AG04449 (cell line): Measurements from ENCODE around the gene ECM2.

Source experiments
- CTCF ChIA-PET: fragments of 350-600 bp; formaldehyde crosslinking; extraction: SDS; loops from one replicate; lab custom pipeline; 2021; ENCODE audit warnings: antibody characterized with exemption; lab: Yijun Ruan, JAX
- POLR2A ChIA-PET: fragments of 400-600, 350-600 bp; formaldehyde crosslinking; extraction: SDS; loops from one replicate; lab custom pipeline; 2020; ENCODE audit warnings: antibody characterized with exemption, inconsistent platforms; lab: Yijun Ruan, JAX
- DNase-seq: peaks from one replicate; pipeline ENCODE4 v3.0.0-alpha.2; 2010; ENCODE audit warnings: low read depth, low spot score
- H3K4me3 ChIP-seq: 2 replicates; pipeline ENCODE4 v1.5.1; 2011; ENCODE audit warnings: low read depth, mild to moderate bottlenecking, control low read depth, low read length
- TF ChIP-seq, protein P1 (sequence below): IDR thresholded peaks from one replicate; pipeline ENCODE4 v1.5.1; 2011; ENCODE audit warnings: mild to moderate bottlenecking, moderate library complexity, low read length, control low read depth, inconsistent platforms; ENCODE audit not compliant: insufficient read depth; ENCODE audit errors: missing control alignments

Gene ECM2

GRCh38 chr9:92522983-92523970, 12.5 kb downstream of the ECM2 start:
- CTCF ChIA-PET, result interaction anchor here (1.4 kb wide), 1 partner anchor 11 kb away, joined by 3 read pairs; no protein-coding TSS in a partner anchor
- POLR2A ChIA-PET, result no interaction called here
- TF ChIP-seq, protein P1, sequence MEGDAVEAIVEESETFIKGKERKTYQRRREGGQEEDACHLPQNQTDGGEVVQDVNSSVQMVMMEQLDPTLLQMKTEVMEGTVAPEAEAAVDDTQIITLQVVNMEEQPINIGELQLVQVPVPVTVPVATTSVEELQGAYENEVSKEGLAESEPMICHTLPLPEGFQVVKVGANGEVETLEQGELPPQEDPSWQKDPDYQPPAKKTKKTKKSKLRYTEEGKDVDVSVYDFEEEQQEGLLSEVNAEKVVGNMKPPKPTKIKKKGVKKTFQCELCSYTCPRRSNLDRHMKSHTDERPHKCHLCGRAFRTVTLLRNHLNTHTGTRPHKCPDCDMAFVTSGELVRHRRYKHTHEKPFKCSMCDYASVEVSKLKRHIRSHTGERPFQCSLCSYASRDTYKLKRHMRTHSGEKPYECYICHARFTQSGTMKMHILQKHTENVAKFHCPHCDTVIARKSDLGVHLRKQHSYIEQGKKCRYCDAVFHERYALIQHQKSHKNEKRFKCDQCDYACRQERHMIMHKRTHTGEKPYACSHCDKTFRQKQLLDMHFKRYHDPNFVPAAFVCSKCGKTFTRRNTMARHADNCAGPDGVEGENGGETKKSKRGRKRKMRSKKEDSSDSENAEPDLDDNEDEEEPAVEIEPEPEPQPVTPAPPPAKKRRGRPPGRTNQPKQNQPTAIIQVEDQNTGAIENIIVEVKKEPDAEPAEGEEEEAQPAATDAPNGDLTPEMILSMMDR, result no peak
- DNase-seq, result no peak
- H3K4me3 ChIP-seq, result no peak overlapping the region

GRCh38 chr9:92520837-92521236, 15.0 kb downstream of the ECM2 start:
- TF ChIP-seq, protein P1, result no peak
- H3K4me3 ChIP-seq, result no peak overlapping the region
- ChIA-PET CTCF (no interaction called here), POLR2A (no interaction called here)
- DNase-seq, result no peak

GRCh38 chr9:92518199-92518598, 17.6 kb downstream of the ECM2 start:
- ChIA-PET POLR2A (interaction anchor here (1.1 kb wide), 1 partner anchor 10 kb away, joined by 3 read pairs; no protein-coding TSS in a partner anchor), CTCF (interaction anchor here (0.6 to 2.2 kb wide), 4 partner anchors 10 to 383 kb away, joined by 3 to 5 read pairs (median 3); no protein-coding TSS in a partner anchor)
- H3K4me3 ChIP-seq, result no peak overlapping the region
- TF ChIP-seq, protein P1, result no peak
- no peak for DNase-seq

GRCh38 chr9:92517046-92517445, 18.7 kb downstream of the ECM2 start:
- TF ChIP-seq, protein P1, result no peak
- CTCF ChIA-PET, result interaction anchor here (0.8 to 0.9 kb wide), 2 partner anchors 117 to 377 kb away, joined by 3 read pairs; no protein-coding TSS in a partner anchor
- POLR2A ChIA-PET, result interaction anchor here (1.1 kb wide), 1 partner anchor 9 kb away, joined by 3 read pairs; no protein-coding TSS in a partner anchor
- no peak overlapping the region for H3K4me3 ChIP-seq
- no peak for DNase-seq

GRCh38 chr9:92516521-92516920, 19.3 kb downstream of the ECM2 start:
- POLR2A ChIA-PET, result no interaction called here
- TF ChIP-seq, protein P1, result no peak
- no peak for DNase-seq
- CTCF ChIA-PET, result no interaction called here
- no peak overlapping the region for H3K4me3 ChIP-seq

DNA sequence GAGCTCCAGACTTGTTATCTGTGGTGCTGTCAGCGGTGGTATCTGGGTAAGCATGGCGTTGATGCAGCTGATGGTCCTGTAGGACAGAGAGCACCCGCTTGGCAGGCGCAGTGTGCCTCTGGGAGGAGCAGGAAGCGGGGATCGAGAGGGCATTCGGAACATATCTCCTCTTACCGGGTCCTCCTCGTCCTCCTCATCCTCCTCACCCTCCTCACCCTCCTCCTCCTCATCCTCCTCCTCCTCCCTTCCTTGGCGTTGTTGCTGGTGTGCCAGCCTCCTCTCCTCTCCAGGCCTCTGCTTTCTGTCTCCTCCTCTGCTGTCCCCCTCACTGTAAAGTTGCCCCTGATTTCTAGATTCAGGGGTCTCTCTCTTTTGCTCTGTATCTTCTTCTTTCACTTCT, 21.2 kb downstream of the ECM2 start:
- ChIA-PET POLR2A (no interaction called here), CTCF (interaction anchor here (0.8 kb wide), 1 partner anchor 15 kb away, joined by 3 read pairs; no protein-coding TSS in a partner anchor)
- DNase-seq, result no peak
- TF ChIP-seq, protein P1, result no peak
- H3K4me3 ChIP-seq, result no peak overlapping the region
